ENCODE measurements around the gene IGF2BP2.
"Not testable (repeated sequence)": the region's sequence is repeated elsewhere in the genome, so short reads cannot be mapped to it uniquely, and the experiment has no call there.

Gene IGF2BP2

GRCh38 chr3:185705498-185705897 is 119.3 kb downstream of the IGF2BP2 start:
- DNase-seq, result no peak

GRCh38 chr3:185702262-185703225 is 122.3 kb downstream of the IGF2BP2 start:
- no peak for DNase-seq

GRCh38 chr3:185701611-185702261 is 123.1 kb downstream of the IGF2BP2 start:
- DNase-seq, result no peak

GRCh38 chr3:185699927-185700326 is 124.9 kb downstream of the IGF2BP2 start:
- no peak for DNase-seq

GRCh38 chr3:185697228-185697627 is 127.6 kb downstream of the IGF2BP2 start:
- DNase-seq, result not testable (repeated sequence)

- DNase-seq, result no peak
Measured at GRCh38 chr3:185696039-185696438, 128.8 kb downstream of the IGF2BP2 start.

GRCh38 chr3:185693985-185694653 is 130.7 kb downstream of the IGF2BP2 start:
- no peak for DNase-seq

- no peak for DNase-seq
Measured at GRCh38 chr3:185691622-185692021, 133.2 kb downstream of the IGF2BP2 start.

GRCh38 chr3:185687271-185687878 is 137.5 kb downstream of the IGF2BP2 start:
- no peak for DNase-seq

GRCh38 chr3:185685231-185686035 is 139.4 kb downstream of the IGF2BP2 start:
- DNase-seq, result no peak

GRCh38 chr3:185680231-185680630 is 144.6 kb downstream of the IGF2BP2 start:
- no peak for DNase-seq

GRCh38 chr3:185678027-185678426 is 146.8 kb downstream of the IGF2BP2 start:
- DNase-seq, result no peak

- peak; percentile 38 for DNase-seq
Measured at GRCh38 chr3:185677146-185677829, 147.6 kb downstream of the IGF2BP2 start.

GRCh38 chr3:185667574-185667973 is 157.3 kb downstream of the IGF2BP2 start:
- no peak for DNase-seq

GRCh38 chr3:185663929-185664328 is 160.9 kb downstream of the IGF2BP2 start:
- DNase-seq, result no peak

- DNase-seq, result no peak
Measured at GRCh38 chr3:185661772-185662171, 163.1 kb downstream of the IGF2BP2 start.

GRCh38 chr3:185661296-185661695 is 163.5 kb downstream of the IGF2BP2 start:
- DNase-seq, result not testable (repeated sequence)

GRCh38 chr3:185659942-185660921 is 164.6 kb downstream of the IGF2BP2 start:
- peak; percentile 15 for DNase-seq

GRCh38 chr3:185658943-185659342 is 165.9 kb downstream of the IGF2BP2 start:
- no peak for DNase-seq

GRCh38 chr3:185658504-185658912 is 166.3 kb downstream of the IGF2BP2 start:
- no peak for DNase-seq

All from GF-D8 (cell line).